SIG-M5 (cell line): ENCODE data around the gene CLDN24.

Experiments used
- DNase-seq: peaks from one replicate; lab custom pipeline; 2025; lab: John Stamatoyannopoulos, UW

CLDN24 gene

DNA sequence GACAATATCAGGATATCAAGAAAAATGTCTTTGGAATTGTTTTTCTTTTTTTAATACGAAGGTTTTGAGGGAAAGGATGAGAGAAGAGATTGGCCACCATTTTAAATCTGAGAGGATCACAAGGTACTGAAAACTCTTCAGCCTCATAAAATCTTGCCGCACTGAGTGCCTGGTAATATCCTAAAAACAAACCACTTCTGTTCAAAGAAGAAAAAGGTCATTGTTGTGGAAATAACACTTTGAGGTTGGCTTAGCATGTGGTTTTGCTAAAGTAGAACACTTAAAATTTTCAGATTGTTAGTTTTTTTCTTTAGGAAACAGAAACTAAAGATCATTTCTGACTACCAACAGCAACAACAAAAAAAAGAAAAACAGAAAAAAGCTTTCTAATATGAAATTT lies 1.1 kb downstream of the CLDN24 start:
- no peak for DNase-seq

DNA sequence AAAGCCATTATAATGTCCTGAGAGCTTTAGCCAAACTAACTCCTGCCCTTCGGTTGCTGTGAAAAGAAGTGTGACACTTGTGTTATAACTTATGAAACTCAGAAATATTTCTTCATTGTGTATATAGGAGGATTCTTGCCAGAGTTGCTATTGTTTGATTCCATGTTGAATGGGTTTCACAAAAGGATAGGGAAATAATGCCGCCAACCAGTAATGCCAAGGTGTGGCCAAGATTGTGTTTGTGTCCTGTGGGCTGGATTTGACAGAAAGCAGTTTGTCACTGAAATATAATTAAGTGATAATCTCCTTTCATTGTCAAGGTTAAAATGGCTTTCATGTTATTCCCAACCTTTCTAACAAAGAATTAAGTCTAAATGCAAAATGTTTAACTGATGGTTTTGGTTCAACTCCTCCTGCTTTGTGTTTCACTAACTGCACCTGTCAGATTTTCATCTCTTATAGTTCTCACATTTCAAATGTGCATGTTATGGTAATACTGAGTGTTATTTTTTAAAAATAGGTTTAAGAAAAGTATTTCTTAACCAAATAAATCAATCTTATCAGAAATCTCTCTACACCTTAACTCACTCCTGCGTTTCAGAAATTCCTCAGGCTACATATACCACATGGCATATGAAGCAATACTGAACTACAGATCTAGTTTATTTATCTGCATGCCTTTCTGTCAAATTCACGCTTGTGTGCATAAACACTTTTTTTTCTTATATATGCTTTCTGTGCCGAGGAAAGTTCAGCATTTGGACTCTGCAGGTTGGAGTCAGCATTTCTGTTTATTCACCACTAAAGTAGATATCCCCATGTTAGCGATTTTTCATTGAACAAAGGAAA lies 1.8 kb downstream of the CLDN24 start, which contains the start of gene CLDN22:
CLDN22 (minus strand) TSS at position 66 of the 849 bp plus-strand sequence; CDS start at position 8, 58 bp downstream.
- no peak for DNase-seq

DNA sequence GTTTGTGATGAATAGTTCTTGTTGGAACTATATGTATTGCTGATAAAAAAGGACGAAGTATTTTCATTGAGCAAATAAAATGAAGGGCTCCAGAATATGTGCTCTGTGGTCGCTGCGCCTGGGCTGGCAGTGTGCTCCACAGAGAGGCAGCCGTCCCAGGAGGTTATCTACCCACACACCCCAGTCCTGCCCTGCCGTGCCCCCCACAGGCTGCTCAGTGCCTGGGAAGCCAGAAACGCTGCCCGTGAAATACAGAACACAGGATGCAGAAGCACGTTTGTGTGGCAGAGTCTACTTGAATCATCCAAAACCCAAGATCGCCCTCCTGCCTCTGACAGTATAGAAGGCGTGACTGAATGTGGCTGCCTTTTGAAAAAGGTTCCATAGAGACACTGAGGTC lies 3.6 kb downstream of the CLDN24 start:
- DNase-seq: no peak

DNA sequence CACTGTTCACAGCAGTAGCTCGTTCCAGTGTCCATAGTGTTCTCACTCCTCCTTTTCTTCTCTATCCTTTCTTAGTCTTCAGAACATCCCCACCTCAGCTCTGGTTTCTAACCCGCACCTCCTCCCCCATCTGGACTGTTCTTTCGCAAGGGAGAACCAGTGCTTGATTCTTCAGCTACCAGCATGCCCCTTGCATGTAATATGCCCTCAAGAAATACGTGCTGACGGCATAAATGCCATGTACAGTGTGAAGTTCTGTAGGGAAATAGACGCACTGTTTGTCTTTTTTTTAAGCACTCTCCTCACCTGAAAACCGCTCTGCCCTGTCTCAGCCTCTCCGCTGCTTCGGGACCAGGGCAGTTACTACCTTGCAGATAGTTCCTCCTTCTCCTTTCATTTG lies 7.4 kb downstream of the CLDN24 start:
- DNase-seq: no peak

DNA sequence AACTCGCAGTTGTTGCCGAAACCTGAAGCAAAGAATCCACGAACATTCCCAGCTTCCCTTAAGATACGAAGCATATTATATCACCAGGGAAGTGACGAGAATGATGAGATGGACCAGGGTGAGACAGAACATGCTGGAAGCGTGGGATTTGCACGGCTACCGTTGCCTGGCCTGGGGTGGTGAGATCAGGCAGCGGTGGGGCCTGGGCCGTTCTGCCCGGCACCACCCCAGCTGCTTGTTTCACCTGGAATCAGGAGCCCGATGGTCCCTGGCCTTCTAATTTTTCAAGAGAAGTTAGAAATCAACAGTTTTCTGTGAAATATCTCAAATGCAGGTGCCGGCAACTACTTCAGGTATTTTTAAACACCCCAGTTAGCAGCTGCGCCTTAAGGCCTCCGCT lies 7.9 kb downstream of the CLDN24 start:
- DNase-seq: no peak

DNA sequence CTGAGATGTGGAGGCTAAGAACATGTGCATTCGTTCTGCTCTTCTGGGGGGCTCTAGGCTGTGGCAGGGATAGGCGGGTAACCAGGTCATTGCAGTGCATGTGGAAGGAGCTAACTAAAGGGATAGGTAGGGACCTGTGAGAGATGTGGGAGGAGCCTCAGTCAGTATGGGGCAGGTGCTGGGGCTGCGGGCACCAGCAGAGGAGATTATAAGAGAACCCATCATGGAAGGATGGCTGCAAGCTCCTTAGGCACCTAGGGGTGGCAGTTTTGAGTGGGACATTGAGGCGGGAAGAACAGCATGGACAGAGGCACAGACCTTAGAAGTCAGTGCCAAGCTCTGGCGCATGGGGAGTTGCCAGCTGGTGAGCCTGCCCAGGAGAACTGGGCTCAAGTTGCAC lies 9.4 kb downstream of the CLDN24 start:
- no peak for DNase-seq

DNA sequence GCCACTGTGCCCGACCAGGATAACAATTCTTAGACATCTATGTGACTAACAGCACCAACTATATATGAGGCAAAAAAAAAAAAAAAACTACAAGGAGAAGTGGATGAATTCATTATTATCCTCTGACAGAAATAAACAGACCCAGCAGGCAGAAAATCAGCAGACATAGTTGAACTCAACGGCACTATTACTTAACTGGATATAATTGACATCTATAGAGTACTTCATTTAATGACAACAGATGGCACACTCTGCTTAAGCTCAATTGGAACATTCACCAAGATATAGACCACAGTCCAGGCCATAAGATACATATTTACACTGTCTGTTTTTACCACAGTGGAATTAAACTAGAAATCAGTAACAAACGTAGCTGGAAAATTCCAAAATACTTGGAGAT lies 15.4 kb downstream of the CLDN24 start:
- no peak for DNase-seq

DNA sequence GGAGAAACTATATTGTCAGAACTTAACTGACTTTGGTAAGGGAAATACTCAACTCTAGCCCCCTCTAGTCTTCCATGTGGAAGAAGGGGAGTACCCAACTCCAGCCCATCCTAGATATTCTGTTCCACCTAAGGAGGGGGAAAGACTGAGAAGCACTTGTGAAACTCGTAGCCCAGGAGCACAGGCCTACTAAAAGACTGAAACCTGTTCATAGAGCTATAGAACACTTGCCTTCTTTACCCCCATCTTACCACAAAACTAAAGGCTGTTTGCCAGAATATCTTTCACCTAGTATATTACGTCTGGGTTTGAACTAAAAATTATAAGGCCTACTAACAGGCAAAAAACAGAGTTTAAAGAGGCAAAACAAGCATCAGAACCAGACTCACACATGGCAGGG lies 17.7 kb downstream of the CLDN24 start:
- DNase-seq: no peak

DNA sequence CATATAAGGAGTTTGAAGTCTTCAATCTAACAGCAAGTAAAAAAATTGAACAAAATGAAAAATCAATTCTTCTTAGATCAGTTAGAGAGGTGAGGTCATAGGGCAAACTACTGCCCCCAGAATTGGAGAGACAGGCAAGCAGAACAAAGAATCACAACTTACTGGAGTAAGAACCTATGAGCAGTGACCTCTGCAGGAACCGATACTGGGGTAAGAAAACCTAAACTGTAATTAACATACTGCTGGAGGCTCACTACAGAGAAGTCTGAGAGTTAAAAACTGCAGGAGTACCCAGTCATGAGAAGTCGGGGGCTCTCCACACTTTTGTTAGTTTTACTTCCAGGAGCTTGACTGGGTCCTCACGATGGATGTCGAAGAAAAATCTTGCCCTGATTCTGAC lies 18.2 kb downstream of the CLDN24 start:
- no peak for DNase-seq

DNA sequence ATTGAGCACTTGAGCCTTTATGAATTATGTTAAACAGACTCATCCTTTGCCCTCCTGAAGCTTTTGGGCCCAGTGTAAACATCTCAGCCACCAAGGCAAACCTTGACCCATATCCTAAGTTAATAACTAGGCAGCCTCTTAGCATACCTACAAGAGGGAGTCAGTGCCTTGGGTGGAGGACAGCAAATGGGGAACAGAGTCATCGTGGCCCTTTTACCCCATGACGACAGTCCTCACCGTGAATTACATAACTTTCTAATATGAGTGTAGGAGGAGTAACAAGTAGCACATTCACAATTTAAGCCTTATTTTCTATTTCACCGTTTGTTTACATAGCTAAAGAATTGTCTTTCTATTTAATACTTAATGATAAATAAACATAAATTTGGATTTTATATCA lies 18.9 kb downstream of the CLDN24 start:
- no peak for DNase-seq

DNA sequence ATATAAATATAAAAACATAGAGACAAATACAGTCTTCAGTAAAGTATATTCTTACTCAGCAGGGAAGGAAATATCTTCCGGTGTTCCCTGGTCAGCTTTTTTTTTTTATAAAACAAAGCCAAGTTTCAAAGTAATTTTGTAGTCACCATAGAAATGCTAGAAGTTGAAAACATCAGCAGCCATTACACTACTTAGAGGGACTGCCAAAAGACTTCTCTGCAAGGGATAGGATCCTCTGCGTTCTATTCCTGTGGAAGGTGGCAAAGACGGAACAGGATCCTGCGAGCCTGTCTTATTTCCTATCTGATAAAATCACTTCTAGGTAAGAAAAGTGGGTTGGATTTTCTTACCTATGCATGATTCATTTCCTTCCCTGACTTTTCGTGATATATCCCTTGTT lies 21.6 kb downstream of the CLDN24 start:
- no peak for DNase-seq

DNA sequence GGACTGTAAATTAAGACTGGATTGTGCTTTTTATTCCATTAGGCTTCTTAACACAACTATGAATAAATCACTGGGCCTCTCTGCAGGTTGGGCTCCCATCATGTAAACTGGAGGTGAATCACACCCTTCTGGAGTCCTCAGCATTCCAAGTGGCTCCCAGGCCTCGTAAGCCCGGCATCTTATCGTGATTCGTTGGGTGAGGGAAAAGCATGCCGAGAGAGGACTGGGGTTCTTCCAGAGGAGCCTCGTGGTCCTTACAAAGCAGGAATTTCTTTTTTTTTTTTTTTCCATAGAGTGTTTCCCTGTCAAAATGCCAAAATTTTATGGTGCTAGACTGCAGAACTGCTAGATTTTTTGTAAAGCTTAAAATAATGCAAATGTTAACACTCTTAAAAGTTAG lies 22.2 kb downstream of the CLDN24 start:
- DNase-seq: no peak

DNA sequence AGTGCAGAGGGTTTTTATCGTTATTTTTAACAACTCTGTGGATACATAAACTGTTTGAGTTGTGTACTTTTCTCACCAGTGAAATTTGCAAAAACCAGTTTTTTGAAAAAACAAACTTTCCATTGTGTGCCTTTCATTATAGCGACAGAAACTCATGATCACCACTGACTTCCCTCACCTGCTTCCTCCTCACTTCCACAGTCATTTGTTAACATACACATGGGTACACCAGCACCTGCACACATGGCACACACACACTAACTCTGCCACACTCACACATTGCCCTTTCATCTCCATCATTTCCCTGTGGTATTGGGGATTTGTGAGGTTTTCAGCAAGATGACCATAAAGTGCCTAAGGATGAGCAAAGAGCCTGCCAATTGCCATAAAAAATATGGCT lies 22.8 kb downstream of the CLDN24 start:
- no peak for DNase-seq

DNA sequence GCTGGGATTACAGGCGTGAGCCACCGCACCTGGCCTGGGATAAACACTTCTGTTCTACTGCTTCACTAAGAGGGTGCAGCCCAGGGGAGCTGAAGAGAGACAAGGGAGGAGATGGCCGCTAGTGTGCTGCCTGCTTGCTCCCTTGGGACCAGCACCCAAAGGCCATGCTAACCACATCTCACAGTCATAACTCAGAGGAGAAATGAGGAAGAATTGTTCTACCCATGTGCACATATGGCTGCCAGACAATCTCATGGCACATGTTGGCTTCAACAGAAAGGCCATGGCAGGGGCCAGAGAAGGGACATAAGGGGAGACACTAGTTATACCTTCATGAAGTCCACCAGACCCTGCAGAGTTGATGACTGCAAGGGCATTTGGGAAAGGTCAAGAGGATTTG lies 24.6 kb downstream of the CLDN24 start:
- DNase-seq: no peak

DNA sequence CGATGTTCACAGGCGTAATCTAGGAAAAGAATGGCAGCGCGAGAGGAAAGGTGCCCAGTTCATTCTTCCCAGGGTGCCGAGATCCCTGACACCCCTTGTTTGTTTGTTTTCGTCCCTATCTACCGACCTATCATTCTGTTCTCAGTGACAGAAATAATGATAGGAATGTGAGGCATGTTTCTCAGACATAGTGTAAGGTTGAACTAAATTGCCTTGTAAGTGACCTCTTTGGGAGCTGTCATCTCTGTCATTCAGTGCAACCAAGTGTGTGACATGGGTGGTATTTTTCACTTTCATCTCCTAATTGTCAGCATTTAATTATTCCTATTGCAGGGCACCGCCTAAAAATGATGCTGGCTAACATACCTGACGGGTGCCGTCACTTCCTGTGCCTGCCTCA lies 26.5 kb downstream of the CLDN24 start:
- DNase-seq: no peak

DNA sequence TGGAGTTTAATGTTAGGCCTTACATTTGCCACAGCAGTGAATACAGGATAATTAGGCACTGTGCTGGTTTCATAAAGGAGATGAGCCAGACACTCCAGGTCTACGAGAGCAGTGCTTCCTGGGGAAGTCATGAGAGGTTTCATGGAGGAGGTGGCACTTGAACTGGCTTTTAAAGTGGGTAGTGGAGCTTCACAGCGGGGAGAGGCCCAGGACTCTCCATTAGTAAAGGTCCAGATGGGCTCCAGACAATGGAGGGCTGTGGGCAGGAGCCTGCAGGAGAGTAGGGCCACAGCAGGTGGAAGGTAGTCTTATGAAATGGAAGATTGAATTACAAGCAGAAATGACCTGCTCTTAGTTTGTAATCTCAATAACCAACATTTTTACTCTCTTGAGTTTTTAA lies 31.2 kb downstream of the CLDN24 start:
- DNase-seq: no peak

DNA sequence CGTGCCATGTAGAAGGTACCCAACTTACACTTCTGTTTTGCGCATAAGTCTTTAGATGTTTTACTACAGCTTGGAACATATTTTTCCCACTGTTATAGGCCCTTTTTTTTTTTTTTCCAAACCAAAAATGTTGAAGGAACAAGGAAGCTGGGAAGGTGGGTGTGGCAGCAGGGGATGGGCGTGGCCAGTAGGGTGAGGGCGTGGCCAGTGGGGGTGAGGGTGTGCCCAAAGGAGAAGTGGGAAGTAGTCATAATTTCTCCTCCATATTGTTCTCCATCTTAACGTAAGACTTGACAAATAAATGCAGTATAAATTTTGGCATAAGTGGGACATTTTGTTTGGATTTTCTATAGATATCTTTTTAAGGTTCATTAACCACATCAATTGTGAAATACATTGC lies 32.5 kb downstream of the CLDN24 start:
- DNase-seq: no peak

DNA sequence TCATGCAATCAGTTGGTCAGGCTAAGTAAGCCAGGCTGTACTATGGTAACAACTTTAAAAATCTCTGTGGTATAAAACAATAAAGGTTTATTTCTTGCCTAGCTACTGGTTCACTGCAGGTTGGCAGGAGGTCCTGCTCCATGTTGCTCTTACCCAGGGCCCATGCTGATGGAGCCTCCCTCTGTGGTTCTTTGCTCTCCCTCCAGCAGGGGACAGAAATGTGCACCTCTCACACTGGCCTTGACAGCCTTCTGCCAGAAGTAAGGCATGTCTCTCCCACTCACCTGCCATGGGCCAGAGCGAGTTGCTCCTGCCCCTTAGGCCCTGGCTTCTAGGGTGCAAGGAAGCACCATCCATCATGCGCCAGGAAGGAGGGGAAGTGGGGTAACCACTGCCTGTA lies 33.3 kb downstream of the CLDN24 start:
- DNase-seq: no peak

DNA sequence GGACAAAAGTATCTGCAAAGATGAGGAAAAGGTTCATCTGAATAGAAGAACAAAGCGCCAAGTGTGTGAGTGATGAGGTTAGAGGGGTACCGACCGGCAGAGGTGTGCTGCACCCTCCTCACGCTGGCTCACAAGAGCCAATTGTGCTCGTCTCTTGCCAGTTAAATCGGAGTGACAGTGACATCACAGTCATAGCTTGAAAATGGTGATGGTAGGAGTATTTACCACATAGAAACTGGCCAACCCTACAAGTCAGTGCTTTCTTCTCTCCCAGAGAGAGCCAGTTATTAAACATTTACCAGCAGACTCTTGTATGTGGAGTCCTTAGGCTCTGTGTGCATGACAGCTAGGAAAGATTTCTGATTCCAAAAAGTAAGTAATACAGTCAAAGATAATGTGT lies 34.5 kb downstream of the CLDN24 start:
- DNase-seq: no peak

DNA sequence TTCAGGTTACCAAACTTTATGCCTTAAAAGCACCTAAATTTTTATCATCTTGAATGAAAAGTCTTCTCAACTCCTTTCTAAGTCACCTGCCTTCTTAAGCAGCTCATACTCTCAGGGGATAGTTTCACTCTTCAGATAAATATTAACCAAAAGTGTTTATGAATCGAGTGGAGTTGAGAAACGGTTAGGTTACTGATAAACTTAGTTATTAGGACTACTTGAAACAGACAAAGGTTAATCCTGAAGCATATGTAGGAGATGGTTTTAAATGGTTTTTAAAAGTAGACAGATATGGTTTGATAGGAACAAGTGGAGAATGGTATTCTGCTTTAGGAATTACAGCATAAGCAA lies 34.9 kb downstream of the CLDN24 start:
- no peak for DNase-seq

DNA sequence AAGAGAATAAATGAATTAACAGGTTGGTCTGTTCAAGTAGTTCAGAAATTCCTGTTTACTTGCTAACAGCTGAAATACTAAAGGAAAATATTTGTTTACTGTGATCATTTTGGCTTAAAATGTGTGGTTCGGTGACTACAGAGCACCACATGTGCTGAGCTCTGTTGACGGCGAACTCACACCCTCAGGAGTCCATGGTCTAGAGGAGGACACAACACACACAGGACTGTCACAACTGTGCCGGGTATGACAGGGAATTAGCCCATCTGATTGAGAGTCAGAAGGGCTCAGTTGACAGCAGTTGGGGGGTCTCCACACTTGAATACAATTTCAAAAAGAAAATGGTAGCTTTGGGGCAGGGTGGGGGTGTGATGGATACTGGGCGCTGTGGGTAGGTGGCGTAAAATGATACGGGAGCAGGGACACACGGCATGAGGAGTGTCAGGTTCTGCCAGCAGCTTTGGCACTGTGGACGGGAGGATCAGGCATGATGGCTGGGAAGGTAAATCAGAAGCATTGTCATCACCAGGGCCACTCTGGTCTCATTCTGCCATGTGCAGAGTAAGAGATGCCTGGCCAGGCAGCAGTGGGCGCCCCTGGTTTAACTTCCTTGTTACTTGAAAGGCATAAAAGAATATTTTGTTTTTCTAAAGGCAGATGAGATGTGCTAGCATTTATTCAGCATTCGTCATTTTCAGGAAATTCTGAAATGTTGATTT lies 35.5 kb downstream of the CLDN24 start:
- no peak for DNase-seq

DNA sequence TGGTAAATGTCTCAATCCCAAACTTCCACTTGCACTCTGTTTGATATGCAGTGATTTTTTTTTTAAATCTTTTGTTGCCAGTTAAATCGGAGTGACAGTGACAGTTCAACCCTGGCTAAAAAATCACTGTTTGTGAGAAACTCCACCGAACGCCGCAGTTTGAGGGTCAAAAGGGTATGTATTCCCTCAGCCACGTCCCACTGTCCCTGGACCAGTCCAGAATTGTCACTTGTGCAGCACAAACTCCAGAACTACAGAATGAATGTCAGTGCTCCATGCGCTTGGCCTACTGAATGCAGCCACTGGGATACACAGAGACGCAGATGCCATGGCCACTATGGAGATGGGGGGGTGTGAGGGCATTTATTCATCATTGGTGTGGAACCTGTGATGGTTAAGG lies 36.3 kb downstream of the CLDN24 start:
- DNase-seq: no peak

DNA sequence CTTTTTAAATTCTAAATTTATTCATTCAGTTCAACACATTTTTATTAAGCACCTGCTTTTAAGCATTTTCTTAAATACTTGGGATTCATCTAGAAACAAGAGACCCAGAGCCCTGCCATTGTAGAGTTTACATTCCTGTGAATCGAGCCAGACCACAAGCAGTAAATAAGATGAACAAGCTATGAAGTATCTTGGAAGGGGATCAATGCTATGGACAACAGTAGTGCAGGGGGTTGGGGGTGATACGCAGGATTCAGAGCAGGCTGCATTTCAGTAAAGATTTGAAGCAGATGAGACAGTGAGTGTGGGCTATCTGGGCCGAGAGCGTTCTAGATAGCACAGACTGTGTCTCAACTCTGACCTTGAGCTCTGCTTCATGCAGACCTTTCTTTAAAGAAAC lies 37.3 kb downstream of the CLDN24 start:
- no peak for DNase-seq
